ENCODE measurements around the gene TTC21A. TPM values are rescaled to one million over a fixed set of nuclear protein-coding genes. Genes with fewer than 3 reads are reported as not detected.

Gene TTC21A
- total RNA-seq, 2 donors from 2014 or later, result 9.0 to 23.2 TPM

DNA sequence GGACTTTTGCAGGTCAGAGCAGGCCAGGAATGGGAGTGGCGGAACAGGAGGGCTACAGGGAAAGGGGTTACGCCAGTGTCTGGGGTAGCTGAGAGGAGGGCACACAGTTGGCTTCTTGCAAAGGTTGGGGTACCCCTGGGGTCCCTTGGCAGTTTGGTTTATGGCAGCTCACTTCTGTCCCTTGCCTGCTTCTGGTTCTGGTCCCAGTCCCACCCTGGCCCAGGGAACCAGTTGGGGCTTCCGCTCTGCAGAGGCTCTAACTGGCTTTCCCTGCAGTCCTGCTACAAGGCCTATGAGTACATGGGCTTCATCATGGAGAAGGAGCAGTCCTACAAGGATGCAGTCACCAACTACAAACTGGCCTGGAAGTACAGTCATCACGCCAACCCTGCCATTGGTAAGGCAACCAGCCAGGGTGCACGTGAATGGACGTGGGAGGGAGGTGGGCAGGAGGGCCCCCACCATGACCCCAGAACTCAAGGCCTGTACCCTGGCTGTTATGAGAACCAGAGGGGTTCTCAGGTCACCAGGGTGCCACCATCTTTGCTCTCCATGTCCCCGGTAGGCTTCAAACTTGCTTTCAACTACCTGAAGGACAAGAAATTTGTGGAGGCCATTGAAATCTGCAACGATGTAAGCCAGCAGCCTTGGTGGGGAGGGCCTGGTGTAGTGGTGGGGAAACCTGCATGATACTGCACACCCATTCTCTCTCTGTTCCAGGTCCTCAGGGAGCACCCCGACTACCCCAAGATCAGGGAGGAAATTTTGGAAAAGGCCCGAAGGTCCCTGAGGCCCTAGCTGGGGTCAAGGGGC lies 30.7 kb downstream of the TTC21A start:
- 92% methylated on average over 10 of the region's 10 CpGs for WGBS
- Histone ChIP-seq H3K27ac (peak overlapping the region in 1 of 2 donors; percentile 33), H3K4me1 (replicated peaks) (peaks cover 31% of the 10 kb centered on the region), H3K36me3 (no peaks in the 10 kb centered on the region), H3K27me3 (replicated peaks; ENCODE audit: insufficient read depth) (no peaks in the 10 kb centered on the region), H3K9me3 (no peaks in the 10 kb centered on the region), H3K4me3 (no peak overlapping the region)
- intact Hi-C loops (cut with DNase I), result no loop called here
- DNase-seq (ENCODE audit: low spot score), result no peak
- TF ChIP-seq POLR2A (IDR thresholded peaks at IDR 0.05) (no peak), POLR2AphosphoS5 (IDR thresholded peaks at IDR 0.05) (no peak)
- TF ChIP-seq, protein P1, sequence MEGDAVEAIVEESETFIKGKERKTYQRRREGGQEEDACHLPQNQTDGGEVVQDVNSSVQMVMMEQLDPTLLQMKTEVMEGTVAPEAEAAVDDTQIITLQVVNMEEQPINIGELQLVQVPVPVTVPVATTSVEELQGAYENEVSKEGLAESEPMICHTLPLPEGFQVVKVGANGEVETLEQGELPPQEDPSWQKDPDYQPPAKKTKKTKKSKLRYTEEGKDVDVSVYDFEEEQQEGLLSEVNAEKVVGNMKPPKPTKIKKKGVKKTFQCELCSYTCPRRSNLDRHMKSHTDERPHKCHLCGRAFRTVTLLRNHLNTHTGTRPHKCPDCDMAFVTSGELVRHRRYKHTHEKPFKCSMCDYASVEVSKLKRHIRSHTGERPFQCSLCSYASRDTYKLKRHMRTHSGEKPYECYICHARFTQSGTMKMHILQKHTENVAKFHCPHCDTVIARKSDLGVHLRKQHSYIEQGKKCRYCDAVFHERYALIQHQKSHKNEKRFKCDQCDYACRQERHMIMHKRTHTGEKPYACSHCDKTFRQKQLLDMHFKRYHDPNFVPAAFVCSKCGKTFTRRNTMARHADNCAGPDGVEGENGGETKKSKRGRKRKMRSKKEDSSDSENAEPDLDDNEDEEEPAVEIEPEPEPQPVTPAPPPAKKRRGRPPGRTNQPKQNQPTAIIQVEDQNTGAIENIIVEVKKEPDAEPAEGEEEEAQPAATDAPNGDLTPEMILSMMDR (IDR thresholded peaks at IDR 0.05), result no peak

DNA sequence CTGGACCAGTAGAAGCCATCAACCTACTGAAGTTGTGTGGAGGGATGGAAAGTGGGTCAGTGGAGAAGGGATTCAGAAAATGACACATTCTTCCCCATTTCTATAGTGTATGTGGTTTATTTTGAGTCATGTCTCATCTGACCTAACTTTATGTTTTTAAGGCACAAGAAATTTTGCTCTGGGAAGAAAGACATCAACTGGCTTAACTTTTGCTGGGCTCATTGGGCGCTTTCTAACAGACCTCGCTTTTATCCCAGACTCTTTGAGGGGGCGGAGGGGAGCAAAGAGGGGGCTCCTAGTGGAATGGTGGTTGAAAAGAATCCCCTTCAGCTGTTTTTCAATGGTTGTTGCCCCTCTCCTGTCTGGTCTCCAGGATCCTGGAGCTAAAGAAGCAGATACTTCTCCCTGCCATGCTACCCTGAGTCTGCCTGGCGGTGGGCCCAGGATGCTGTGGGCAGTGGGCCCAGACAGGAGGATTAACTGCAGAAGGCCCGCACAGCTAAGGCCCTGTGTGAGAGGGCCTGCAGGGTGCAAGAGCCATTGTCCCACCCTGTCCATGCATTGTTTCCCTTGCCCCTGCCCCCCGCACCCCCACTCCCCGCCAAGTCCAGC lies 31.4 kb downstream of the TTC21A start:
- intact Hi-C loops (cut with DNase I), result no loop called here
- Histone ChIP-seq H3K27ac (peak overlapping the region; percentile 33 to 93), H3K4me3 (no peak overlapping the region), H3K4me1 (replicated peaks) (peaks cover 34% of the 10 kb centered on the region), H3K36me3 (peaks cover 5 to 7% of the 10 kb centered on the region in 2 donors), H3K27me3 (replicated peaks; ENCODE audit: insufficient read depth) (no peaks in the 10 kb centered on the region), H3K9me3 (no peaks in the 10 kb centered on the region)
- 51% methylated on average over 7 of the region's 7 CpGs for WGBS
- TF ChIP-seq, protein P1 (IDR thresholded peaks at IDR 0.05), result no peak
- no peak for TF ChIP-seq POLR2AphosphoS5 (IDR thresholded peaks at IDR 0.05)
- TF ChIP-seq POLR2A (IDR thresholded peaks at IDR 0.05), result no peak
- DNase-seq (ENCODE audit: low spot score), result peak; percentile 61

DNA sequence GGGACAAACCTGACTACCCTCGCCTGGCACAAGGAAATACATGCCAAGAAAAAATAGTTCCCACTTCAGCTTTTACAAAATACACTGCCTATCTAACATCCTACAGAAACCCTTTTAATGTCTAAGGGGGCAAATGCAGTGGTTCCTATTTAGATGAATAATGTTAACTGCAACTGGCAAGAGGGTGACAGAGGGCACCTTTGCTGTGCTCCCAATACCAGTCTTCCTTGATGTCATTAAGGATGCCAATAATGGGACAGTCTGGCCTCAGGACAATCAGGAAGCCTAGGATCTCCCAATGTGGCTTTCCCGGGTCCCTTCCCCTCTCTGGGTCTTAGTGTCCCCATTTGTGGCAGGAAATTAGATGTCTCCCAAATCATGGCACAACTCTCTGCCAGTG lies 32.0 kb downstream of the TTC21A start:
- WGBS, result 42% methylated on average over 2 of the region's 2 CpGs
- peaks cover 8 to 12% of the 10 kb centered on the region in 2 donors for H3K36me3 ChIP-seq

DNA sequence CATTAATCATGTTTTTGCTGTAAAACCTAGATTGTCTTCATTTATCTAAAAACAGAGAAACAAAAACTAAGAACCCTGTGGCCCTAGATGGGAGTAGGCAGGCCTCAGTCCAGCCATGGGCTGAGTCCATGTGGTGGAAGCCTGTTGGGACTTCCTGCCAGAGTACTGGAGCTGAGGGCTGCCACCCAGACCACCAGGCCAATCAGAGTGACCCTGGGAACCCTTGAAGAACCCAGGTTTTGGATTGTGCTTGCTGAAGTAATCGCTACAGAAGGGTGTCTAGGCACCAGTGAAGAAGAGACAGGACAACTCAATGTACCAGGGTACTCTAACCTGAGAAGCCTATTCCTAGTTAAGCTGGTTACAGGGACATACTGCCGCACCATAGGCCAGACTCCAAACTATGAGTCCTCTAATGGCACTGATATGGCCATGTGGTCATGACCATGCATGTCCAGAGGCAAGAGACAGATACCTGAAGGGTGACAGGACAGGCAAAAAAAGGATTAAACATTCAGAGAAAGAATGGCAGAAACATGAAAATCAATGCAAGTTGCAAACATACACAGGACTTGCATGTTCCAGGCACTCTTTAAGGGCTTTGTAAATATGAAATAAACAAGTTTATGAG lies 33.0 kb downstream of the TTC21A start:
- Histone ChIP-seq H3K4me1 (replicated peaks) (peaks cover 34% of the 10 kb centered on the region), H3K27ac (peak overlapping the region; percentile 93 to 100), H3K27me3 (replicated peaks; ENCODE audit: insufficient read depth) (no peaks in the 10 kb centered on the region), H3K36me3 (peaks cover 8 to 17% of the 10 kb centered on the region in 2 donors), H3K4me3 (no peak overlapping the region), H3K9me3 (no peaks in the 10 kb centered on the region)
- no peak for DNase-seq (ENCODE audit: low spot score)
- intact Hi-C loops (cut with DNase I), result no loop called here
- TF ChIP-seq, protein P1 (IDR thresholded peaks at IDR 0.05), result no peak
- TF ChIP-seq POLR2AphosphoS5 (IDR thresholded peaks at IDR 0.05) (no peak), POLR2A (IDR thresholded peaks at IDR 0.05) (no peak)
- 76% methylated on average over 2 of the region's 2 CpGs for WGBS

More for the DNA sequence above, 32.0 kb downstream of the TTC21A start:
- intact Hi-C loops (cut with DNase I), result no loop called here
- H3K27ac ChIP-seq, result peak overlapping the region; percentile 93 to 100
- peaks cover 34% of the 10 kb centered on the region for H3K4me1 ChIP-seq (replicated peaks)
- no peak overlapping the region for H3K4me3 ChIP-seq
- no peak for DNase-seq (ENCODE audit: low spot score)
- H3K9me3 ChIP-seq, result no peaks in the 10 kb centered on the region
- H3K27me3 ChIP-seq (replicated peaks; ENCODE audit: insufficient read depth), result no peaks in the 10 kb centered on the region
- TF ChIP-seq, protein P1 (IDR thresholded peaks at IDR 0.05), result no peak
- no peak for TF ChIP-seq POLR2A (IDR thresholded peaks at IDR 0.05)
- no peak for TF ChIP-seq POLR2AphosphoS5 (IDR thresholded peaks at IDR 0.05)
